HUES64 (cell line): Measurements from ENCODE around the gene OR7A17. TPM values are rescaled to one million over a fixed set of nuclear protein-coding genes. Genes with fewer than 3 reads are reported as not detected.

Experiments used
- H3K27ac ChIP-seq: 2 replicates; pipeline ENCODE4 v1.7.0; 2013; ENCODE audit warnings: low read depth, low read length, inconsistent platforms
- H3K27me3 ChIP-seq: 2 replicates; pipeline ENCODE4 v1.6.1; 2013; ENCODE audit warnings: mild to moderate bottlenecking, low read length; ENCODE audit not compliant: insufficient read depth
- H3K36me3 ChIP-seq: 2 replicates; pipeline ENCODE4 v1.6.1; 2013; ENCODE audit warnings: mild to moderate bottlenecking, low read length; ENCODE audit not compliant: insufficient read depth
- H3K4me1 ChIP-seq: 2 replicates; pipeline ENCODE4 v1.6.1; 2013; ENCODE audit warnings: mild to moderate bottlenecking, low read length, moderate library complexity; ENCODE audit not compliant: insufficient read depth
- H3K4me3 ChIP-seq: 2 replicates; pipeline ENCODE4 v1.5.1; 2013; ENCODE audit warnings: mild to moderate bottlenecking, low read length, moderate library complexity
- H3K9ac ChIP-seq: 2 replicates; pipeline ENCODE4 v1.6.1; 2013; ENCODE audit warnings: mild to moderate bottlenecking, low read depth, low read length
- H3K9me3 ChIP-seq: 2 replicates; pipeline ENCODE4 v1.6.1; 2013; ENCODE audit warnings: low read depth, low read length; ENCODE audit not compliant: insufficient read depth
- WGBS: fragments of 150-250, 120-280 bp; methylation state at CpG from one replicate; pipeline ENCODE4 v1.1.7; 2013; ENCODE audit warnings: missing lambda C conversion rate; 5-methylcytosine and 5-hydroxymethylcytosine counted together
- polyA plus RNA-seq, 2 experiments: library from polyadenylated mRNA; stranded (reverse); fragments of 50-300 nt; gene quantifications; one replicate each; pipeline ENCODE4 v1.2.3, GENCODE V29; 2013

The OR7A17 gene
- not detected for polyA plus RNA-seq (2013, experiment 1 of 2)
- polyA plus RNA-seq (2013, experiment 2 of 2): not detected

- Histone ChIP-seq H3K4me3 (no peak within 1 kb of the TSS), H3K36me3 (no peaks in the 10 kb centered on the region), H3K27ac (no peak within 1 kb of the TSS), H3K9ac (no peak within 1 kb of the TSS), H3K9me3 (peaks cover 79% of the 10 kb centered on the region), H3K27me3 (no peaks in the 10 kb centered on the region), H3K4me1 (no peaks in the 10 kb centered on the region)
- 17% methylated on average over 3 of the region's 4 CpGs for WGBS
These were observed at the start of gene OR7A17 for GRCh38 chr19:14886032-14886431. Gene OR7A17 (minus strand): TSS chr19:14886132. CDS start chr19:14881355, 4,777 bp downstream.

DNA sequence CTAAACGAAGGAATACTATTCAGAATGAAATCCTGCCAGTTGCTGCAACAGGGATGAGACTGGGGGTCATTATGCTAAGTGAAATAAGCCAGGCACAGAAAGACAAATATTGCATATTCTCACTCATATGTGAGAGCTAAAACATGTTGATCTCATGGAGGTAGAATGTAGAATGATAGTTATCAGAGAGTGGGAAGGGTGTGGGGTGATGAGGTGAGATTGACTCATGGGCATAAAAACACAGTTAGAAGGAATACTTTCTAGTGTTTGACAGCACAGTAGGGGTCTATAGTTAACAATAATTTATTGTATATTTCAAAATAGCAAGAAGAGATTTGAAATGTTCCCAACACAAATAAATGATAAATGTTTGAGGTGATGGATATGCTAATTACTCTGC lies 47.6 kb upstream of the OR7A17 start:
- WGBS: 43% methylated on average over 1 of the region's 1 CpG
- H3K4me1 ChIP-seq: no peaks in the 10 kb centered on the region
- H3K4me3 ChIP-seq: no peak overlapping the region

GRCh38 chr19:14916848-14917247 lies 30.9 kb upstream of the OR7A17 start:
- H3K27ac ChIP-seq: no peak overlapping the region
- WGBS: 74% methylated on average over 5 of the region's 5 CpGs

More for the DNA sequence above, 47.6 kb upstream of the OR7A17 start:
- Histone ChIP-seq H3K27ac (no peak overlapping the region), H3K9ac (no peak overlapping the region), H3K27me3 (no peaks in the 10 kb centered on the region), H3K9me3 (peaks cover 61% of the 10 kb centered on the region), H3K36me3 (no peaks in the 10 kb centered on the region)

GRCh38 chr19:14915116-14915515 lies 29.2 kb upstream of the OR7A17 start:
- Histone ChIP-seq H3K9me3 (peaks cover 86% of the 10 kb centered on the region), H3K27ac (no peak overlapping the region), H3K9ac (no peak overlapping the region), H3K27me3 (no peaks in the 10 kb centered on the region), H3K36me3 (no peaks in the 10 kb centered on the region), H3K4me1 (no peaks in the 10 kb centered on the region), H3K4me3 (no peak overlapping the region)
- 81% methylated on average over 6 of the region's 6 CpGs for WGBS

More at GRCh38 chr19:14916848-14917247, 30.9 kb upstream of the OR7A17 start:
- Histone ChIP-seq H3K4me1 (no peaks in the 10 kb centered on the region), H3K9me3 (peaks cover 88% of the 10 kb centered on the region), H3K4me3 (no peak overlapping the region), H3K27me3 (no peaks in the 10 kb centered on the region), H3K36me3 (no peaks in the 10 kb centered on the region), H3K9ac (no peak overlapping the region)

GRCh38 chr19:14906711-14907110 lies 20.8 kb upstream of the OR7A17 start:
- Histone ChIP-seq H3K4me3 (no peak overlapping the region), H3K9me3 (peaks cover 81% of the 10 kb centered on the region), H3K4me1 (no peaks in the 10 kb centered on the region), H3K27me3 (no peaks in the 10 kb centered on the region), H3K9ac (no peak overlapping the region), H3K36me3 (no peaks in the 10 kb centered on the region), H3K27ac (no peak overlapping the region)
- 81% methylated on average over 4 of the region's 4 CpGs for WGBS

DNA sequence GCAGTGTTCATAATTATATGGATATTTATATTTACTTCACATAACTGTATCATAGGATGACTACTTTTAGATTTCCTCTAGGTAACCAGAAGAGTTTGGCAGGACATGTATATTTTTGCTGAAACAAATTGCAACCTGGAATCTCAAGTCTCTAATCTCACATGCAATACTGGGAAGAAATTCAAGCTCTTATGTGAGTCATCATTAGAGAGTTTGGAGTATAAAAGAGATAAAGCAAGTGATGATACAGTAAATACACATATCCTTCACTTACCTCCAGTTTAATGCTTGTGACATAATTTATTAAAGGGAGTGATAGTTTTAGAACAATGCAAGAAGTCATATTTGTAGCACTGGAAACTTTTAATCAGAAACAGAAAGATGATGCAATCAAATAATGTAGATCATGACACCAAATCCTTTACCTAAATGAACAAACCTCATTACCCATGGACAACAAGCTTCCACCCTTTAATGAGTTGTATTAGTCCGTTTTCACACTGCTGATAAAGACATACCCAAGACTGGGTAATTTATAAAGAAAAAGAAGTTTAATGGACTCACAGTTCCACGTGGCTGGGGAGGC lies 15.8 kb upstream of the OR7A17 start:
- 0% methylated on average over 1 of the region's 2 CpGs for WGBS
- no peak overlapping the region for H3K4me3 ChIP-seq
- no peaks in the 10 kb centered on the region for H3K36me3 ChIP-seq
- H3K4me1 ChIP-seq: no peaks in the 10 kb centered on the region
- H3K9ac ChIP-seq: no peak overlapping the region
- H3K27ac ChIP-seq: no peak overlapping the region
- no peaks in the 10 kb centered on the region for H3K27me3 ChIP-seq
- peaks cover 87% of the 10 kb centered on the region for H3K9me3 ChIP-seq

DNA sequence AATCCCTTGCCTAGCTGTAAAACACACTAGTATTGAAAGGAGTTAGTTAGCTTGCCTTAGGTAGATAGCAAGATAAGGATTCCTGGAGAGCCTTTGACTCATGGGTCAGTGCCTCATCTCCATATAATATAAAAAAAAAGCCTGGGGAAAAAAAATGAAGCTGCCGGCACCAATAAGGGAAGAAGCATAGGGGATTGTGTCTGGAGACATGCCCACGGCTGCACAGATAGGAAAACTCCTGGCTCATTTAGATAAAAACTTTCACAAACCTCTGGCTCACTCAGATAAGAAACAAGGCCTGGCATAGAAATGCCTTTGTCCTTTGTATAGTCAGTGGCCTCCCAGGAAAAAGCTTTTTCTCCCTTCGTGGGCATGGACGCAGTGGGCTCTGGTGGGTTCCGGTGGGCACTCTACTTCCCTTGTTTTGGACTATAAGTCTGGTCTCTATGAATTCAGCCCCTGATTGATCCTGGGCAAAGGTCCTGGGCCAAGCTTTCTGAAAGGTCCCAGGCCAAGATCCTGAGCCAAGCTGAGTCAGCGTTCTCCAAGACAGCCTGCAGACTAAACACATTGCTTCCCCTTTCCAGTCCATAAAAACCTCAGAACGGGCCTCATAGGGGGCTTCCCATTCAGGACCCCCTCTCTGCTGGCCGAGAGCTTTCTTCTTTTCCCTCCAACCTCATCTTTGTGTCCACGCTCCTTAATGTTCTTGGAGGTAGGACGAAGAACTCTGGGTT lies 4.9 kb upstream of the OR7A17 start:
- H3K27me3 ChIP-seq: no peaks in the 10 kb centered on the region
- no peak overlapping the region for H3K9ac ChIP-seq
- 70% methylated on average over 10 of the region's 10 CpGs for WGBS
- H3K36me3 ChIP-seq: no peaks in the 10 kb centered on the region
- no peaks in the 10 kb centered on the region for H3K4me1 ChIP-seq
- H3K9me3 ChIP-seq: peaks cover 84% of the 10 kb centered on the region
- no peak overlapping the region for H3K27ac ChIP-seq
- no peak overlapping the region for H3K4me3 ChIP-seq

DNA sequence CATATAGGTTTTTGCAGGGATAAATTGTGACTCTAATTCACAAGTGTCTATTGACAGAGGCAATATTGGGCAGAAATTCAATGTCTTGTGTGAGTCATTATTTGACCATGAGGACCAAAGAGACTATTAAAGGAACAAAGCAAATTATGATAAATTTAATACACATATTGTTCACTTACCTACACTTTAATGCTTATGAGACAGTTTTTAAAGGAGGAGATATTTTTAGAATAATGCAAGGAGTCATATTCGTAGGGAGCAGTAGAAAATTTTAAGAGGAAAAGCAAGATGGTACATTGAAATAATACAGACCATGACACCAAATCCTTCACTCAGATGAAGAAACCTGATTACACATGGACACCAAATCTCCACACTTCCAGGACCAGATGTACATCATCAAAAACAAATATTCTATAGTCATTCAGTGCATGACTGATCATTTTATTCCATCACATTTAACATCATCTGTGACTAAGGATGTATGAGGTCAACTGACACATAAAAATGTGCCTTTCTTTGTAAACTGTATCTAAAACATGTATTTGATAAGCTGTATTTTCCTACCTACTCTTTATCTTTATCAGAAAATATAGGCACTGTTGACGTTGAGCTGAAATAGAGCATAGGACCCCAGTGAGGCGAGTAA lies 4.2 kb upstream of the OR7A17 start:
- Histone ChIP-seq H3K27ac (no peak overlapping the region), H3K9ac (no peak overlapping the region), H3K9me3 (peaks cover 79% of the 10 kb centered on the region), H3K27me3 (no peaks in the 10 kb centered on the region), H3K36me3 (no peaks in the 10 kb centered on the region), H3K4me1 (no peaks in the 10 kb centered on the region), H3K4me3 (no peak overlapping the region)
- WGBS: 63% methylated on average over 3 of the region's 3 CpGs

GRCh38 chr19:14871619-14872230 lies 14.2 kb downstream of the OR7A17 start:
- H3K36me3 ChIP-seq: no peaks in the 10 kb centered on the region
- no peak overlapping the region for H3K27ac ChIP-seq
- H3K27me3 ChIP-seq: no peaks in the 10 kb centered on the region
- H3K4me3 ChIP-seq: no peak overlapping the region
- 92% methylated on average over 2 of the region's 4 CpGs for whole genome bisulfite sequencing
- peaks cover 73% of the 10 kb centered on the region for H3K9me3 ChIP-seq
- no peak overlapping the region for H3K9ac ChIP-seq
- H3K4me1 ChIP-seq: no peaks in the 10 kb centered on the region

DNA sequence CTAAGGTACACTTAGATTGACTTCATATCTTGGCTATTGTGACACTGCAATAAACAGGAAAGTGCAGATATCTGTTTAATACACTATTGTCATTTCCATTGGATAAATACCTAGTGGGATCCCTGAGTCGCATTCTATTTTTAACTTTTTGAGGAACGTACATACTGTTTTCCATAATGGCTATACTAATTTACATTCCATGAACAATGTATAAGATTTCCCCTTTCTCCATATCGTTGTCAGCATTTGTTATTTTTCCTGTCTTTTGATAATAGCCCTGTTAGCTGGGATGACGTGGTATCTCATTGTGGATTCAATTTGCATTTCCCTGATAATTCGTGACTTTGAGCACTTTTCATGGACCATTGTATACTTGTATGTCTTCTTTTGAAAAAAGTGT lies 17.4 kb downstream of the OR7A17 start:
- no peak overlapping the region for H3K4me3 ChIP-seq
- H3K27ac ChIP-seq: no peak overlapping the region
- H3K4me1 ChIP-seq: no peaks in the 10 kb centered on the region
- H3K27me3 ChIP-seq: no peaks in the 10 kb centered on the region
- WGBS: 72% methylated on average over 5 of the region's 5 CpGs
- H3K9me3 ChIP-seq: peaks cover 79% of the 10 kb centered on the region
- H3K36me3 ChIP-seq: no peaks in the 10 kb centered on the region
- no peak overlapping the region for H3K9ac ChIP-seq

GRCh38 chr19:14848822-14849221 lies 37.1 kb downstream of the OR7A17 start, which contains the start of gene OR7A10:
Gene OR7A10 (minus strand): TSS chr19:14848922. CDS start chr19:14841877, 7,045 bp downstream.
- H3K27ac ChIP-seq: no peak within 1 kb of the TSS
- 78% methylated on average over 4 of the region's 5 CpGs for WGBS
- no peak within 1 kb of the TSS for H3K9ac ChIP-seq
- no peaks in the 10 kb centered on the region for H3K36me3 ChIP-seq
- no peaks in the 10 kb centered on the region for H3K27me3 ChIP-seq
- H3K9me3 ChIP-seq: peaks cover 82% of the 10 kb centered on the region
- no peak within 1 kb of the TSS for H3K4me3 ChIP-seq
- H3K4me1 ChIP-seq: no peaks in the 10 kb centered on the region
